HG02943 (cell line): ENCODE data around the gene DUOX2.
"Not testable (repeated sequence)": the region's sequence is repeated elsewhere in the genome, so short reads cannot be mapped to it uniquely, and the experiment has no call there.

Source experiments
- ATAC-seq: cut with Tn5 transposase; IDR thresholded peaks from one replicate; pipeline ENCODE4 v1.9.1; 2021; ENCODE audit warnings: mild to moderate bottlenecking, low read depth, moderate library complexity; ENCODE audit not compliant: unreplicated experiment

DUOX2 gene

GRCh38 chr15:45139770-45140169 is 25.8 kb upstream of the DUOX2 start:
- no peak for ATAC-seq

GRCh38 chr15:45138814-45139765 is 25.1 kb upstream of the DUOX2 start:
- no peak for ATAC-seq

- no peak for ATAC-seq
These were observed 23.7 kb upstream of the DUOX2 start for GRCh38 chr15:45137703-45138102.

- no peak for ATAC-seq
These were observed 22.4 kb upstream of the DUOX2 start for GRCh38 chr15:45136378-45136764.

- not testable (repeated sequence) for ATAC-seq
These were observed 21.9 kb upstream of the DUOX2 start for GRCh38 chr15:45135705-45136377.

GRCh38 chr15:45134682-45135604 is 21.0 kb upstream of the DUOX2 start:
- ATAC-seq: no peak

GRCh38 chr15:45134046-45134445 is 20.1 kb upstream of the DUOX2 start:
- no peak for ATAC-seq

GRCh38 chr15:45133561-45133920 is 19.6 kb upstream of the DUOX2 start:
- no peak for ATAC-seq

- ATAC-seq: no peak
These were observed 19.0 kb upstream of the DUOX2 start for GRCh38 chr15:45132844-45133560.

- ATAC-seq: no peak
These were observed 17.5 kb upstream of the DUOX2 start for GRCh38 chr15:45131510-45131909.

GRCh38 chr15:45130291-45131000 is 16.5 kb upstream of the DUOX2 start:
- no peak for ATAC-seq

GRCh38 chr15:45129651-45130129 is 15.7 kb upstream of the DUOX2 start, which contains the start of the genes DUOX1 and DUOXA1:
Gene DUOX1 (plus strand): TSS chr15:45129994. CDS start chr15:45131967, 1,973 bp downstream.
Gene DUOXA1 (minus strand): TSS chr15:45129879. CDS start chr15:45123014, 6,865 bp downstream.
- ATAC-seq: no peak

GRCh38 chr15:45128971-45129639 is 15.1 kb upstream of the DUOX2 start:
- no peak for ATAC-seq

- no peak for ATAC-seq
These were observed 12.7 kb upstream of the DUOX2 start for GRCh38 chr15:45126535-45127158.

GRCh38 chr15:45123397-45123796 is 9.4 kb upstream of the DUOX2 start:
- no peak for ATAC-seq

GRCh38 chr15:45122719-45123118 is 8.7 kb upstream of the DUOX2 start:
- ATAC-seq: no peak

GRCh38 chr15:45121706-45122417 is 7.9 kb upstream of the DUOX2 start:
- ATAC-seq: no peak
